GM19099 (cell line): ENCODE results near the gene TPCN2.

Experiments used
- POLR2A ChIP-seq: IDR thresholded peaks from 3 replicates; pipeline ENCODE4 v1.6.1; 2011; ENCODE audit warnings: low read depth; ENCODE audit not compliant: insufficient read length; ENCODE audit errors: extremely low read depth

TPCN2 gene

DNA sequence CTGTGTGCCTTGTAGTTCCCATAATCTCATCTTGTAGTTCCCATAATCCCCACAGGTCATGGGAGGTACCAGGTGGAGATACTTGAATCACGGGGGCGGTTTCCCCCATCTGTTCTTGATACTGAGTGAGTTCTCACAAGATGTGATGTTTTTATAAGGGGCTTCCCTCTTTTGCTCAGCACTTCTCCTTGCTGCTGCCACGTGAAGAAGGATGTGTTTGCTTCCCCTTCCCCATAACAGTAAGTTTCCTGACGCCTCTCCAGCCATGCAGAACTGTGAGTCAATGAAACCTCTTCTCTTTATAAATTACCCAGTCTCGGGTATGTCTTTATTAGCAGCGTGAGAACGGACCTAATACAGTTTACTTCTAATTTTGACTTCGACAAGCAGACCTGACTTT, 93.0 kb downstream of the TPCN2 start:
- no peak for TF ChIP-seq POLR2A

DNA sequence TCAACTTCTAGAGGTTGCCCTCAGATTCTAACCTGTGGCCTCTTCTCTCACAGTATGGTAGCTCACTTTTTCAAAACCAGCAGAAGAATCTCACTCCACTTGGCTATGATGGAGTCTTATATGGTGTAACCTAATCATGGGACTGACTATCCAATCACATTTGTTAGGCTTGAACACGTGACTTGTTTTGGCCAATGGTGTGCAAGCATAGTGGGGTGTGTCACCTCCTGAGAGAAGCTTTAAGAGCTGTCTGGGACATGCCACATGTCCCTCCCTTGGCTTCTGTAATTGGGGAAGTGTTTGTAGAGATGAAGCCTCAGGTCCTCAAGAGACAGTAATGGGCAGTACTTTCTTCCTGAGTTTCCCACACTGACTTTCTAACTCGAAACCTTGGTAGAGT, 94.2 kb downstream of the TPCN2 start:
- no peak for TF ChIP-seq POLR2A

DNA sequence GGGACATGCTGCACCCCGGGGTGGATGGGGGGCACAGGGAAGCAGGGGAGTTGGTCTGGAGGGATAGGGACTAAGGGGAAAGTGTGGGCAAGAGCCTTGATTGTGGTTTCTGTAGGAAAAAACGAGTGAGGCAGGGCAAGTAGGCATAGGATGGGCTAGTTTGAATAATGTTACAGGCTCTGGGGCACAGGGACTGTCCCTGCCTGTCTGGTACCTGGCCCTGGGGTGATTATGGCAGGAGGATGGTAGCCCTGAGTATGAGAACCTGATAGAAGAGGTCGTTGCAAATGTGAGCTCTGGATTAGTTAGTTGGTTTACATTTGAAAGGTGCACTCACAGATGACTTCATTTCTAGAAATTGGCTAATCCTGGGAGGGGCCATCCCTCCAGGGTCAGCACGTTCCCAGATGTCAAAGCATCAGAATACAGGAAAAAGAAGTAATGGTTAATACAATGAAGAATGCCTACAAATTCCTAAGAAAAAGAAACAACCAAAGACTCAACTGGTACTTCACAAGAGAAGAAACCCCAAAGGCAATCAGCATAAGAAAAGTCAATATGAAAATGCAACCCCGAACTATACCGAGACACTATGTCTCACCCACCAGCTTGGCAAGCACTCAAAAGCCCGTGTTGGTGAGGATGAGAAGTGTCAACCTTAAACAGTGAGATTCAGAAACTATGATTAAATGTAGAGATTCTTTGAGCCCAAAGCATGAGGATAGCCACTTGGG, 95.8 kb downstream of the TPCN2 start:
- no peak for TF ChIP-seq POLR2A

DNA sequence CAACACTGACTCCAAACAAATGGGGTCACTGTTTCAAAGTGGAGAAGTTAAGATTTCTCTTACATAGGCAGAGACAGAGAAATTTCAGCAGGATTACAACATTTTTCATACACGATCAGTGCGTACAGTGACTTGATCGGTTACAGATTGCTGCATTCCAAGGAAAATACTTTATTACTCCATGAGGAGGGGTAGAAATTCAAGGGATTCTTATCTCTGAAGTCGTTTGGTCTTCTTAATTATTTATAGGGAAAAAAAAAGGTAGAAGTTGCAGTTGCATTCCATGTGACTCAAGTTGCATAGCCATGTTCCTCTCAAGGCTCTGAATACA, 96.3 kb downstream of the TPCN2 start:
- no peak for TF ChIP-seq POLR2A

DNA sequence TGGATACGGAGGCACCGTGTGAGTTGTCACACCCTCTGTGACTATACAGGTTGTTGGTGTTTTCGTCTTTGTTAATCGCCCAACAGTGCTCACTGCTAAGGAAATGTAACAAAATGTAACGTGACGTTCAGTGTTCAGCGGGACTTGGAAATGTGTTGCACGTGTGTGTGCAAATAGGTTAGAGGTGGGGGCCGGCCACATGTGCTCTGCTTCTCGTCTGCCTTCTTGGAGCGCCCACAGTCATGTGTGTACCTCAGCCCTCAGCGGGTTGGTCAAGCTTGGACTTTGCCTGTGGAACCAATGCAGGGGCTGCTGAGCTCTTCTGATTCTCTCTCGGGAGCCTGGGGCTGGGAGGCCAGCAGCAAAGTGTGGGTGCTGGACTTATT, 99.6 kb downstream of the TPCN2 start:
- no peak for TF ChIP-seq POLR2A

DNA sequence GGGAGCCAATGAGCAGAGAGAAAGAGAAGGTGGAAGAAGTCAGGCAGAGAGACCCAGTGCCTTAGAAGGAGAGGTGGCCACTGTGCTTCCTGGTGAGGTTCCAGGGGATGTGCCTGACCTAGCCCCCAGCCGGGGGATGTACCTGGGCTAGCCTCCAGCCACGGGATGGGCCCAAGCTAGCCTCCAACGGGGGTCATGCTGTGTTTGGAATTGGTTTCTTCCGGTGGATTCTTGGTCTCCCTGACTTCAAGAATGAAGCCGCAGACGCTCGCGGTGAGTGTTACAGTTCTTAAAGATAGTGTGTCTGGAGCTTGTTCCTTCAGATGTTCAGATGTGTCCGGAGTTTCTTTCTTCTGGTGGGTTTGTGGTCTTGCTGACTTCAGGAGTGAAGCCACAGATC, 100.1 kb downstream of the TPCN2 start:
- TF ChIP-seq POLR2A = no peak

DNA sequence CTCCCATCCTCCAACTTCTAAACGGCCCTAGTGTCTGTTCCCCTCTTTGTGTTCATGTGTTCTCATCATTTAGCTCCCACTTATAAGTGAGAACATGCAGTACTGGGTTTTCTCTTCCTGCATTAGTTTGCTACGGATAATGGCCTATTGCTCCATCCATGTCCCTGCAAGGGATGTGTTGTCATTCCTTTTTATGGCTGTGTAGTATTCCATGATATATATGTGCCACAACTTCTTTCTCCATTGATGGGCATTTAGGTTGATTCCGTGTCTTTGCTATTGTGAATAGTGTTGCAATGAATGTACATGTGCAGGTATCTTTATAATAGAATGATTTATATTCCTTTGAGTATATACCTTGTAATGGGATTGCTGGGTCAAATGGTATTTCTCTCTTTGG, 101.4 kb downstream of the TPCN2 start:
- no peak for TF ChIP-seq POLR2A

DNA sequence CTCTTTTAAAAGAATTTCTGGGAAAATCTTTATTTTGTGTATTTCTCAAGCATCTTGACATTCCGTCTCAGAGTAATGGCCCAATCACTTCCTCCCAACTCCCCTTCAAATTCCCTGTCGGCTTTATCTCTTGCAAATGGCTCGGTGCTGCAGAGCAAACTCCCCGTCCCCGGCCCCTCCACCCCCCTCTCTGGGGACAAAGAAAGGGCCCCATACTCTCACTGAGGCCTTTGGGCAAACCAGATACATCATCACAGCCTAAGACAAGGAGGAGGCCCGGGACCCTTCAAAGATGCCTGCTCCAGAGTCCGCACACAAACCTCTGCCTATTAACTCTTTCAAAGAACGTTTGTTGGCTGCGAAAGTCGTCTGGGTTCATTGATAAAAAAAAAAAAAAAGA, 103.1 kb downstream of the TPCN2 start:
- no peak for TF ChIP-seq POLR2A

DNA sequence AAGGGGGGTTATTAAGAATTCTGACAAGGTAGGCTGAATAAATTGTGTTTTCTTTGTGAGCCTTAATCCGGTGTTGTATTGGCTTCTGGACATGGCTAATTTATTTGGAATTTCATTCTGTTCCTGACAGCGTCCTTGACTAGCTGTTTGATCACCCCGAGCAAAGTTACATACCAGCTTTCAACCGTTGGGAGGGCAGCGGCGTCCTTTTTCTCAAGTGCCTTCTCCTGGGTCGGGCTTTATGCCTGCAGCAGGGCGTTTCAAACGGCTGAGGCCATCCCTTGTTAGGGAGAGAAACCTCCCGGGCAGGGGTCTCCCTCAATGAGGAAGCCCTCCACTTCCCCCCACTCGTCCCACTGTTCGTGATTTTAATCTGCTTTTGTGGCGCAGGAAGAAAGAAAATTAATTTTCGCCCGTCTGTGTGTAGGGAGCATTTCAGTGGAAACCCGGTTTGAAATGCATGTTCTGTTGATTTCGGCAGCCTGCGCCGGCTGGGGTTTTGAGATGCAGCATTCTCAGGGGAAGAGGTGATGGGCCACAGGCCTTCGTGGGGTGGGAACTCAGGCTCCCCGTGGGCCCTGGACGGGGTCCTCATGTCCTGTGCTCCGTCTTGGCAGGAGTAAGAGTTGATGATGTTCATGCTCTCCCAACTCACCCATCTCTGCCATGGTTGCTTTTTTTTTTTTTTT, 104.1 kb downstream of the TPCN2 start:
- TF ChIP-seq POLR2A = no peak

DNA sequence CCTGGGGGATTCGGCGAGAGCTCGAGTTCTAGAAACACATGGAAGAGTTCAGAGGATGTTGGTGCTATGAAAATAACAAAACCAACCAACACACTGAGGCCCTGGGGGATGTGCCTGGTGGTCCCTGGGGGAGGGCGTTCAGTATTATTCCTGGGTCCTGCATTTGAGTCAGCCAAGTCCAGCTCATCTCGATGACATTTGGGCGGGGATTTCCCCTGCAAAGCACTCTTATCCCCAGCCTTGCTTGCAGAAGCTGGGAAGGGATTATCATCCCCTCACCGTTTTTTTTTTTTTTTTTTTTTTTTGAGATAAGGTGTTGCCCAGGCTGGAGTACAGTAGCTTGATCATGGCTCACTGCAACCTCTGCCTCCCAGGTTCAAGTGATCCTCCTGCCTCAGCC, 104.9 kb downstream of the TPCN2 start:
- no peak for TF ChIP-seq POLR2A

DNA sequence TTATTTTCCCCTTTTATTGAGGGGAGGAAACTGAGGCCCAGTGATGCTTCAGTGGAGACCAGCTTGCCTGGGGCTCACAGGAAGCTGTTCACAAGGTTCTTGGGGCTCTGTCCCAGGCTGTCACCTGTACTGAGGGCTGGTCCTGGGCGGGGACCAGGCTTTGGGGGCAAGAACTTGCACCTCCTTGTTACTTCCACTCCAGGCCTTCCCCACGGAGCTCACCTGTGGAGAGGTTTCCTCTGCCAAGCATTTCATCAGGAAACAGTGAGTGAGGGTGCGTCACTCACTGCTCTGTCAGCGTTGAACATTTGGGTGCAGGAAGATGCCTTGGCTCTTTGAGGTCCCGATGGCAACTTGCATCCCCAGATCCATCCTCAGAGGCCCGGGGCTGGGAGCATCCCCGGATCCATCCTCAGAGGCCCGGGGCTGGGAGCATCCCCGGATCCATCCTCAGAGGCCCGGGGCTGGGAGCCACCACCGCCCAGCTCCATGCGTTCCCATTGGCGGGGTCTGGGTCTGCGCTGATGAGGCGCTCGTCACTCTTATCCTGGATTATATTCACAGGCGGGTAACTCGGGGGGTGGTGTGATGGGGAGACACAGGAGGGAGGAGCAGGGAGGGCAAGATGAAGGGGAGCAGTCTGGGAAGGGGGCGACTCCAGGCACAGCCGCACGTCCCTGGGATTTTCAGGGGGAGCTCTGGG, 105.6 kb downstream of the TPCN2 start:
- TF ChIP-seq POLR2A = no peak

DNA sequence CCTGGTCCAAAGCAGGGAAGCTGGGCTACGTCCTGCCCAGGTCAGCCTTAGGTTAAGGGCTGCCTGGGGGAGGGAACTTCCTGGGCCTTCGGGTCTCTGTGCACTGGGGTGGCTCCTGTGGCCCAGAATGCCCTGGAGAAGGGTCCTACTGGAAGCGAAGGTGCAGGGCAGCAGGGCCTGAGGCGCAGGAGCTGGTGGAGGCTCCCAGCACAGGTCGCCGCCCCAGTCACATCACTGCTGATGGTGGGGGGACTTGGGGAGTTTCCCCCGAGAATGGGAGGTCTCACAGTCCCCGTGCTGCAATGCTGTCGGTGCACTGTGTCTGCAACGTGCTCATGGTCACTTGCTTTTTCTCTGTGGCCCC, 106.2 kb downstream of the TPCN2 start:
- TF ChIP-seq POLR2A = no peak

DNA sequence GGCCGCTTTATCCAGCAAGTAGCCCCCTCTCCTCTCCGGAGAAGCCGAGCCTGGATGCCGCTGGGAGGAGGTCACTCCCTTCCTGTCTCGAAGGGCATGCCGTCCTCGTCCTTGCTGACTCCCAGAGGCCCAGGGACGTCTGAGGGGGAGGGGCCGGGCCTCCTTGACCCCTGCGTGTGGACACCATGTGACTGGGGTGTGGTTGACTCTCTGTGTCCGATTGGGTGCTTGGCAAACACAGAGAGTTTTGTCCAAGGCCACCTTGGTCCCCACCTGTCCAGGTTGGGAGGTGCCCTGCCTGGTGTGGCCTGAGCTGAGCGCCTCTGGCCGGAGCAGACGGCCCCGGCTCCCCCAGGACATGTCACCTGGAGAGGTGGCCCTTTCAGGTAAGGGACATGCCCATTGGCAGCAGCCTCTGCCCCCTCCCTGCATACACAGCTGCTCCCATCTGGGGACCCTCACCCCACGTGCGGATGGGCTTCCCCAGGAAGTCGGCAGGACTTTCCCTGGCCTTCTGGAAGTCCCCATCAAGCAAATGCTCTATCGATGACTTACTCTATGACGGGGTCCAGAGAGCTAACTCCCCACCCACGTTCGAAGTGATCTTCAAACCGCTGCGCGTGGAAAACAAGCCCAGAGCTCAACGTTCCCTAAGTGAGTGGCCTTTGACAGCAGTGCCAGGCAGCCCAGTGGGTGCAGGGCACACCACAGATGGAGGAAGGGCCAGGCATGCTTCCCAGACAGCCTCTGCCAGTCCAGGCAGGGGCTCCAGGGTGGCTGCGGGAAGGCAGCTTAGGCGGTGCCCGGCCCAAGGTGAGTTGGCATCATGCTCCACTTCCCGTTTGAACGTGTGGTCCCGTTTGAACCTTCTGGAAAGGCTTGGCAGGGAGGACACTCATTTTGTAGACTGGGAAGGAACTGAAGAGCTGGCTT, 106.8 kb downstream of the TPCN2 start, which contains the start of gene SMIM38:
TSS of gene SMIM38 (plus strand) at position 634 of the 933 bp plus-strand sequence. CDS start 1,912 bp downstream, outside the sequence.
- TF ChIP-seq POLR2A = peak; percentile 35

DNA sequence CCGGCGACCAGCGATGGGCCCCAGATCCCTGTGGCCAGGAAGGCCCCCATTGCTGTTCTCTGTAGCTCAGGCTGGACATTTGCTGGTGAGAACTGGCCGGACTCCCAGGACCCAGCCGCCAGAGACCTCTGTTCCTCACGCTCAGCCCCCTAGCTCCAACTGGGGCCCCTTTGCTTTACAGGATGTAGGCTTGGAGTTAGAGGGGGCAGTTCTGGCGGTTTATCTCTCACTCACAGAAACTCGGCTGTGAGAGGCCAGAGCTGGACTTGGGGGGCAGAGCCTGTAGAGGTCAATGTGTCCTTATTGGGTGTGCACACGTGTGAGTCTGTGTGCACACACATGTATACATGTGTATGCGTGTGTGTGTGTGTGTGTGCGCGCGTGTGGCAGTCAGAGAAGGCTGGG, 107.5 kb downstream of the TPCN2 start:
- no peak for TF ChIP-seq POLR2A

DNA sequence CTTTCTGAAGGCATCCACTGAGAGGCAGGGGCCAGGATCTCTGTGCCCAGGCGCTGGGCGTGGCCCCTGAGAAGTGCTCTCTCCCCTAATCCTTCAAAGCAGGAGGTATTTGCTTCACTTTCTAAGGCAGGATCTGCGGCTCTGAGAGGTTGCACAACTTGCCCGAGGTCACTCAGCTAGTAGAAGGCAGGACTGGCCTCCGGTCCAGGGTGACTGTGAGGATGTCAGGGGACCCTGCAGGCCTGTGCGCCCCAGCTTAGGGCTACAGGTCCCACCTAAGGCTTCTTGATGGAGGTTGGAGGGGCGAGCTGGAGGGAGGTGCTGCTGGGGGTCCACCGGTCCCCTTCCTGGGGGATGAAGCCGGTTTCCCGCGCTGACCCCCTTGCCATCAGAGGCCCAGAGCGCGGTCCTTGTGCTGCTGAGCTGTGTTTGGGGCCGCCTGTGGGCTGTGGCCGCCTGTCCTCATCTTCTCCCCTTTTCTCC, 108.0 kb downstream of the TPCN2 start:
- no peak for TF ChIP-seq POLR2A
